Calu3 (cell line): ENCODE data around the gene KDM3A. TPM values are rescaled to one million over a fixed set of nuclear protein-coding genes. Genes with fewer than 3 reads are reported as not detected.

Experiments
- BruUV-seq: library from RNA; stranded (reverse); fragments of 400-500 nt; replicated peaks from 2 replicates; lab custom pipeline; 2021; lab: Mats Ljungman, UMichigan
- CTCF ChIA-PET: fragments of 300-600 bp; sonication (Branson Sonifier 250); formaldehyde crosslinking; loops from one replicate; lab custom pipeline; 2022; ENCODE audit warnings: antibody characterized with exemption; lab: Charles Lee
- DNase-seq: peaks from one replicate; pipeline ENCODE4 v3.0.0; 2022
- H3K27ac Mint-ChIP-seq: one replicate; pipeline ENCODE4 v1.8.0; 2022; ENCODE audit warnings: mixed read lengths; ENCODE audit not compliant: unreplicated experiment
- H3K27me3 Mint-ChIP-seq: one replicate; pipeline ENCODE4 v1.8.0; 2022; ENCODE audit warnings: mixed read lengths; ENCODE audit not compliant: unreplicated experiment
- H3K36me3 Mint-ChIP-seq: one replicate; pipeline ENCODE4 v1.8.0; 2022; ENCODE audit warnings: mild to moderate bottlenecking, moderate library complexity, mixed read lengths; ENCODE audit not compliant: insufficient read depth, unreplicated experiment
- H3K4me1 Mint-ChIP-seq: one replicate; pipeline ENCODE4 v1.8.0; 2022; ENCODE audit warnings: mild to moderate bottlenecking, low read depth, mixed read lengths; ENCODE audit not compliant: unreplicated experiment
- H3K4me3 Mint-ChIP-seq: one replicate; pipeline ENCODE4 v1.8.0; 2022; ENCODE audit warnings: mild to moderate bottlenecking, low read depth, moderate library complexity, mixed read lengths; ENCODE audit not compliant: unreplicated experiment
- H3K9me3 Mint-ChIP-seq: one replicate; pipeline ENCODE4 v1.8.0; 2022; ENCODE audit warnings: low read depth, mixed read lengths; ENCODE audit not compliant: unreplicated experiment
- CTCF ChIP-seq: fragments of 200-600 bp; IDR thresholded peaks from one replicate; pipeline ENCODE4 v1.8.0; 2022; ENCODE audit warnings: antibody characterized with exemption; ENCODE audit not compliant: unreplicated experiment
- intact Hi-C: fragments of 100-400 bp; cut with micrococcal nuclease; formaldehyde crosslinking; loops from one replicate; pipeline ENCODE4 v1.10.0; 2022; ENCODE audit not compliant: unreplicated experiment
- total RNA-seq: library from RNA; stranded (reverse); gene quantifications from 2 replicates; pipeline ENCODE4 v1.2.3, GENCODE V29; 2022

Gene KDM3A
- total RNA-seq, 1 experiment from 2014 or later, result 37.8 TPM

GRCh38 chr2:86500325-86501083, 59.3 kb downstream of the KDM3A start:
- no peak for TF ChIP-seq CTCF
- no peak for DNase-seq
- Mint-ChIP-seq H3K4me3 (no peak overlapping the region), H3K36me3 (peaks cover 38% of the 10 kb centered on the region), H3K27me3 (no peaks in the 10 kb centered on the region), H3K27ac (peak overlapping the region; percentile 50), H3K9me3 (peaks cover 6% of the 10 kb centered on the region), H3K4me1 (no peaks in the 10 kb centered on the region)
- intact Hi-C loops, result no loop called here
- CTCF ChIA-PET, result no interaction called here
- no TSS peak for BruUV-seq

- H3K4me1 Mint-ChIP-seq, result no peaks in the 10 kb centered on the region
- H3K27ac Mint-ChIP-seq, result no peak overlapping the region
- no peak for DNase-seq
- TF ChIP-seq CTCF, result no peak
- no TSS peak for BruUV-seq
- CTCF ChIA-PET, result no interaction called here
- no peaks in the 10 kb centered on the region for H3K27me3 Mint-ChIP-seq
- H3K9me3 Mint-ChIP-seq, result no peaks in the 10 kb centered on the region
- H3K4me3 Mint-ChIP-seq, result no peak overlapping the region
- H3K36me3 Mint-ChIP-seq, result peaks cover 12% of the 10 kb centered on the region
- intact Hi-C loops, result no loop called here
Measured at GRCh38 chr2:86507600-86507999, 66.4 kb downstream of the KDM3A start.

GRCh38 chr2:86510436-86510933, 69.3 kb downstream of the KDM3A start:
- no peak for TF ChIP-seq CTCF
- Mint-ChIP-seq H3K27ac (no peak overlapping the region), H3K4me1 (no peaks in the 10 kb centered on the region), H3K4me3 (no peak overlapping the region), H3K27me3 (no peaks in the 10 kb centered on the region), H3K9me3 (no peaks in the 10 kb centered on the region), H3K36me3 (peaks cover 12% of the 10 kb centered on the region)
- CTCF ChIA-PET, result no interaction called here
- BruUV-seq, result no TSS peak
- no peak for DNase-seq
- intact Hi-C loops, result loop anchor here (10.0 kb wide), 1 partner anchor 104 kb away; no protein-coding TSS in a partner anchor

GRCh38 chr2:86512034-86512433, 70.9 kb downstream of the KDM3A start:
- DNase-seq, result no peak
- BruUV-seq, result no TSS peak
- H3K9me3 Mint-ChIP-seq, result no peaks in the 10 kb centered on the region
- no peak overlapping the region for H3K27ac Mint-ChIP-seq
- CTCF ChIA-PET, result no interaction called here
- H3K4me1 Mint-ChIP-seq, result no peaks in the 10 kb centered on the region
- peaks cover 12% of the 10 kb centered on the region for H3K36me3 Mint-ChIP-seq
- no peak for TF ChIP-seq CTCF
- H3K4me3 Mint-ChIP-seq, result no peak overlapping the region
- H3K27me3 Mint-ChIP-seq, result no peaks in the 10 kb centered on the region
- intact Hi-C loops, result loop anchor here (10.0 kb wide), 1 partner anchor 103 kb away; no protein-coding TSS in a partner anchor
